Measurements from ENCODE around the gene ANKRD63. TPM values are rescaled to one million over a fixed set of nuclear protein-coding genes. Genes with fewer than 3 reads are reported as not detected.

ANKRD63 gene
- total and polyA plus RNA-seq, 12 donors, result not detected

- Histone ChIP-seq H3K9me3 (replicated peaks in 1 of 3) (no peaks in the 10 kb centered on the region), H3K4me3 (no peak overlapping the region), H3K4me1 (replicated peaks in 1 of 2) (peaks cover 0 to 33% of the 10 kb centered on the region in 2 donors), H3K27ac (peak overlapping the region in 2 of 5 donors; percentile 68 to 74), H3K27me3 (no peaks in the 10 kb centered on the region), H3K36me3 (replicated peaks in 1 of 2) (no peaks in the 10 kb centered on the region)
- intact Hi-C loops (cut with DNase I), result no loop called here
- WGBS, 4 donors, result 86 to 93% (median 91%) methylated on average over 7 of the region's 7 CpGs
- TF ChIP-seq, protein P1, sequence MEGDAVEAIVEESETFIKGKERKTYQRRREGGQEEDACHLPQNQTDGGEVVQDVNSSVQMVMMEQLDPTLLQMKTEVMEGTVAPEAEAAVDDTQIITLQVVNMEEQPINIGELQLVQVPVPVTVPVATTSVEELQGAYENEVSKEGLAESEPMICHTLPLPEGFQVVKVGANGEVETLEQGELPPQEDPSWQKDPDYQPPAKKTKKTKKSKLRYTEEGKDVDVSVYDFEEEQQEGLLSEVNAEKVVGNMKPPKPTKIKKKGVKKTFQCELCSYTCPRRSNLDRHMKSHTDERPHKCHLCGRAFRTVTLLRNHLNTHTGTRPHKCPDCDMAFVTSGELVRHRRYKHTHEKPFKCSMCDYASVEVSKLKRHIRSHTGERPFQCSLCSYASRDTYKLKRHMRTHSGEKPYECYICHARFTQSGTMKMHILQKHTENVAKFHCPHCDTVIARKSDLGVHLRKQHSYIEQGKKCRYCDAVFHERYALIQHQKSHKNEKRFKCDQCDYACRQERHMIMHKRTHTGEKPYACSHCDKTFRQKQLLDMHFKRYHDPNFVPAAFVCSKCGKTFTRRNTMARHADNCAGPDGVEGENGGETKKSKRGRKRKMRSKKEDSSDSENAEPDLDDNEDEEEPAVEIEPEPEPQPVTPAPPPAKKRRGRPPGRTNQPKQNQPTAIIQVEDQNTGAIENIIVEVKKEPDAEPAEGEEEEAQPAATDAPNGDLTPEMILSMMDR (IDR thresholded peaks at IDR 0.05), result no peak
- TF ChIP-seq POLR2A (IDR thresholded peaks at IDR 0.05), result no peak
- no peak for DNase-seq
These were observed 48.2 kb upstream of the ANKRD63 start for GRCh38 chr15:40331026-40331425.

GRCh38 chr15:40330368-40330836, 47.5 kb upstream of the ANKRD63 start:
- H3K36me3 ChIP-seq (replicated peaks in 1 of 2), result no peaks in the 10 kb centered on the region
- intact Hi-C loops (cut with DNase I), result no loop called here
- no peaks in the 10 kb centered on the region for H3K27me3 ChIP-seq
- H3K4me3 ChIP-seq, result no peak overlapping the region
- DNase-seq, result peak in 4 of 7 donors; percentile 58 to 92 (median 66)
- no peak for TF ChIP-seq POLR2A (IDR thresholded peaks at IDR 0.05)
- TF ChIP-seq, protein P1 (IDR thresholded peaks at IDR 0.05), result no peak
- H3K9me3 ChIP-seq (replicated peaks in 1 of 3), result no peaks in the 10 kb centered on the region
- 53 to 66% (median 63%) methylated on average over 4 to 5 of the region's 5 CpGs for WGBS, 4 donors
- H3K4me1 ChIP-seq (replicated peaks in 1 of 2), result peaks cover 0 to 39% of the 10 kb centered on the region in 2 donors
- peak overlapping the region in 2 of 5 donors; percentile 68 to 74 for H3K27ac ChIP-seq

DNA sequence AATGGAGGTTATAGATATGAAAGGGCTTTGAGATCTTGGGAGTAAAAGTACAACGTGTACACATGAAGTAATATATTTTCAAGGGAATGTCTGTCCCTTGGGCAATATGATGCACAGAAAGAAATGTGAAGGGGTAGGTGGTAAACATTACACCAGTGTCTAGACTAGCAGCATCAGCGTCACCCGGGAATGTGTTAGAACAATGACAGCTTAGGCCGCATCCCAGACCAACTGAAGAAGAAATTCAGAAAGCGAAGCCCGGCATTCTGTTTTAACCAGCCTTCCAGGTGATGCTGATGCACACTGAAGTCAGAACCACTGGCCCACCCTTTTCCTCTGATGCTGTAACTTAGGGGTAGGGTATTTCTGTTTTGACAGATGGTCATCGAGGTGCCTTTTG, 46.9 kb upstream of the ANKRD63 start:
- no peaks in the 10 kb centered on the region for H3K27me3 ChIP-seq
- H3K4me1 ChIP-seq (replicated peaks in 1 of 2), result peaks cover 0 to 43% of the 10 kb centered on the region in 2 donors
- intact Hi-C loops (cut with DNase I), result no loop called here
- TF ChIP-seq, protein P1 (IDR thresholded peaks at IDR 0.05), result no peak
- no peak for TF ChIP-seq POLR2A (IDR thresholded peaks at IDR 0.05)
- no peak overlapping the region for H3K4me3 ChIP-seq
- no peaks in the 10 kb centered on the region for H3K9me3 ChIP-seq (replicated peaks in 1 of 3)
- H3K27ac ChIP-seq, result peak overlapping the region in 2 of 5 donors; percentile 68 to 74
- no peaks in the 10 kb centered on the region for H3K36me3 ChIP-seq (replicated peaks in 1 of 2)
- 82 to 91% (median 86%) methylated on average over 7 of the region's 7 CpGs for WGBS, 4 donors
- DNase-seq, result no peak

- H3K36me3 ChIP-seq (replicated peaks in 1 of 2), result no peaks in the 10 kb centered on the region
- no peak for DNase-seq
- intact Hi-C loops (cut with DNase I), result no loop called here
- no peak overlapping the region for H3K4me3 ChIP-seq
- H3K27me3 ChIP-seq, result no peaks in the 10 kb centered on the region
- WGBS, 4 donors, result 50 to 65% (median 62%) methylated on average over 5 of the region's 5 CpGs
- H3K4me1 ChIP-seq (replicated peaks in 1 of 2), result peaks cover 0 to 39% of the 10 kb centered on the region in 2 donors
- H3K27ac ChIP-seq, result no peak overlapping the region
- no peaks in the 10 kb centered on the region for H3K9me3 ChIP-seq (replicated peaks in 1 of 3)
- no peak for TF ChIP-seq POLR2A (IDR thresholded peaks at IDR 0.05)
- TF ChIP-seq, protein P1 (IDR thresholded peaks at IDR 0.05), result no peak
These were observed 45.9 kb upstream of the ANKRD63 start for GRCh38 chr15:40328751-40329150.
